ENCODE data around the gene TSSC4. TPM values are rescaled to one million over a fixed set of nuclear protein-coding genes. Genes with fewer than 3 reads are reported as not detected.

TSSC4 gene
- total RNA-seq, 6 experiments from 2014 or later, result 17.6 to 27.0 (median 19.5) TPM

GRCh38 chr11:2404735-2405196 lies 4.2 kb downstream of the TSSC4 start:
- peaks cover 0 to 10% (median 4%) of the 10 kb centered on the region in 4 donors for H3K4me1 ChIP-seq
- intact Hi-C loops (cut with DNase I), result loop anchor here in 1 of 2 donors (5.0 kb wide), 1 partner anchor 97 kb away; no protein-coding TSS in a partner anchor
- H3K27ac ChIP-seq, result no peak overlapping the region
- DNase-seq (no peak), ATAC-seq (no peak)
- no peak for TF ChIP-seq CTCF (IDR thresholded peaks at IDR 0.05)
- TF ChIP-seq POLR2A (IDR thresholded peaks at IDR 0.05), result no peak
- 60% methylated on average over 2 of the region's 12 CpGs for WGBS (ENCODE audit: insufficient coverage, low coverage, low lambda C conversion rate, missing lambda C conversion rate)
- H3K9me3 ChIP-seq, result no peaks in the 10 kb centered on the region
- no peak overlapping the region for H3K4me3 ChIP-seq
- no peaks in the 10 kb centered on the region for H3K27me3 ChIP-seq
- peaks cover 0 to 12% (median 0%) of the 10 kb centered on the region in 4 donors for H3K36me3 ChIP-seq

DNA sequence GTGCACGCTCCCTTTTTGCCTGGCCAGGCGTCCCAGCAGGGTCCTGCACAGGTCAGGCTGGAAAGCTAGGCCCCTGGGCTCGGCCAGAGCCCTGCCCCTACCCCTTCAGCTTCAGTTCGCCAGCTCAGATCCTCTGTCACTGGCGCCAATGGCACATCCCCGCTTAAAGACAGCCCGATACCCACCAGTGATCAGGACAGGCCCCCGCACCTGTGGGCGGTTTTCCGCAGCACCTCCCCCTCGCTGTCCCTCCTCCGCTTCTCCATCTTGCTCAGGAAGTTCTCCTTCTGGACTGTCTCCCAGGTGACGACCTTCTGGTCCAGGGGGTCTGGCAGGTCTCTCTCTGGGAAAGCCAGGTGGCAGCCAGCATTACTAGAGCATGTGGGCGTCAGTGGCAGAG lies 5.9 kb downstream of the TSSC4 start:
- WGBS (ENCODE audit: insufficient coverage, low coverage, low lambda C conversion rate, missing lambda C conversion rate), result 90% methylated on average over 9 of the region's 14 CpGs
- no peak for ATAC-seq
- H3K4me1 ChIP-seq, result peaks cover 0 to 8% (median 3%) of the 10 kb centered on the region in 4 donors
- H3K9me3 ChIP-seq, result no peaks in the 10 kb centered on the region
- H3K27me3 ChIP-seq, result no peaks in the 10 kb centered on the region
- H3K4me3 ChIP-seq, result no peak overlapping the region
- intact Hi-C loops (cut with DNase I), result loop anchor here in 1 of 2 donors (5.0 kb wide), 1 partner anchor 99 kb away; no protein-coding TSS in a partner anchor
- H3K36me3 ChIP-seq, result peaks cover 0 to 12% (median 0%) of the 10 kb centered on the region in 4 donors
- no peak for TF ChIP-seq CTCF (IDR thresholded peaks at IDR 0.05)
- TF ChIP-seq POLR2A (IDR thresholded peaks at IDR 0.05), result no peak
- no peak for DNase-seq
- no peak overlapping the region for H3K27ac ChIP-seq

DNA sequence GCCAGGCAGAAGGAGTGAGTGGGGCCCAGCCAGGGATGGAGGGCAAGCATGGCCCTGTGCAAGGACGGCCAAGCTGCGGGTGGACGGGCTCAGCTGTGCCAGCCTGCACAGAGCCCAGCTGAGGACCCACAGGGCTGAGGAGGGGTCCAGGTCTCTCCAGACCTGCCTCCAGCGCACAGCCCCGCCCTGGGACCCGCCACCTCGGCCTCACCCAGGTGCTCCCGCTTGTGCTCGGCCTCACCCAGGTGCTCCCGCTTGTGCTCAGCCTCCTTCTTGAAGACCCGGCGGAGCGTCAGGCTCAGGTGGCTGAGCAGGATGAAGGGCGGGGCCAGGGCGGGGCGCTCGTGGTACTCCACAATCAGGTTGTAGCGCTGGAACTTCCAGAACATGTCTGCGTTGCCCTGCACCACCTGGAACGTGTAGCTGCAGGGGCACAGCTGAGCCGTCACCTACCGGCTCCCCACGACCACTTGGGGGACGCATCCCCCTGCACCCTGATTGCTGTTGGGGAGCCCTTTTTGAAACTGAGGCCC lies 6.4 kb downstream of the TSSC4 start:
- no peaks in the 10 kb centered on the region for H3K27me3 ChIP-seq
- no CpG with 5 or more reads among the region's 24 CpGs for WGBS (ENCODE audit: insufficient coverage, low coverage, low lambda C conversion rate, missing lambda C conversion rate)
- H3K4me3 ChIP-seq, result no peak overlapping the region
- no peak for TF ChIP-seq CTCF (IDR thresholded peaks at IDR 0.05)
- TF ChIP-seq POLR2A (IDR thresholded peaks at IDR 0.05), result no peak
- DNase-seq, result no peak
- H3K4me1 ChIP-seq, result peaks cover 0 to 3% (median under 1%) of the 10 kb centered on the region in 4 donors
- no peak for ATAC-seq
- intact Hi-C loops (cut with DNase I), result loop anchor here in 1 of 2 donors (5.0 kb wide), 1 partner anchor 100 kb away; no protein-coding TSS in a partner anchor
- H3K36me3 ChIP-seq, result peaks cover 0 to 12% (median 0%) of the 10 kb centered on the region in 4 donors
- H3K9me3 ChIP-seq, result no peaks in the 10 kb centered on the region
- no peak overlapping the region for H3K27ac ChIP-seq

DNA sequence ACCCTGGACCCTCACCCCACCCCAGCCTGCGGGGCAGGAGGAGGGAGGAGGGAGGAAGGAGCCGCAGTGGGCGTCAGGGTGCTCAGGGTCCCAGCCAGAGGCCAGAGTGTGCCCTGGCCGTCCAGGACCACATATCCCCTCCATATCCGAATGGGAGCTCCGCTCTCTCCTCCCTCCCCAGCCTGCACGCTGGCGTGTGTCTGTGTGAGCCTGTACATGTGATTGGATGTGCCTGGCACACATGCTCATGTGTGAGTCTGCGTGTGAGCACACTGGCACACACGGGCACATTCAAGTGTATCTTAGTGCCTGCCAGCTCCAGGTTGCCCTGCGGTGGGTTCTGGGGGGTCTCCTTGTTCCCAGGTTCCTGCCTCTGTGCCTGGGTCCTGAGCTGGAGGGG lies 8.1 kb downstream of the TSSC4 start:
- intact Hi-C loops (cut with DNase I), result loop anchor here in 1 of 2 donors (5.0 kb wide), 1 partner anchor 101 kb away; no protein-coding TSS in a partner anchor
- DNase-seq (no peak), ATAC-seq (no peak)
- H3K36me3 ChIP-seq, result no peaks in the 10 kb centered on the region
- no peaks in the 10 kb centered on the region for H3K9me3 ChIP-seq
- H3K4me1 ChIP-seq, result no peaks in the 10 kb centered on the region
- TF ChIP-seq POLR2A (IDR thresholded peaks at IDR 0.05) (no peak), CTCF (IDR thresholded peaks at IDR 0.05) (no peak)
- H3K4me3 ChIP-seq, result no peak overlapping the region
- no peaks in the 10 kb centered on the region for H3K27me3 ChIP-seq
- H3K27ac ChIP-seq, result no peak overlapping the region
- no CpG with 5 or more reads among the region's 11 CpGs for WGBS (ENCODE audit: insufficient coverage, low coverage, low lambda C conversion rate, missing lambda C conversion rate)

Data from right lobe of liver (tissue), 6 donors.